SK-N-SH treated with all-trans-retinoic acid at 6 μM for 48 hours (cell line): Measurements from ENCODE around the gene DHCR7.

Experiments used
- ARNTL ChIP-seq: fragments of 450-650 bp; formaldehyde crosslinking; IDR thresholded peaks from 2 replicates; pipeline ENCODE4 v1.5.0; 2020; ENCODE audit warnings: low read depth, mild to moderate bottlenecking, moderate library complexity, borderline replicate concordance
- PATZ1 ChIP-seq: fragments of 250-450 bp; sonication (Bioruptor Pico); IDR thresholded peaks from 2 replicates; pipeline ENCODE4 v1.8.0; 2020; ENCODE audit warnings: mild to moderate bottlenecking, moderate library complexity, borderline replicate concordance
- TSHZ2 ChIP-seq: fragments of 250-450 bp; sonication (Bioruptor Pico); IDR thresholded peaks from 2 replicates; pipeline ENCODE4 v1.5.0; 2020; ENCODE audit warnings: mild to moderate bottlenecking, moderate library complexity
- ZC3H10 ChIP-seq: fragments of 250-450 bp; sonication (Bioruptor Pico); IDR thresholded peaks from 2 replicates; pipeline ENCODE4 v1.5.1; 2021; ENCODE audit warnings: mild to moderate bottlenecking, moderate library complexity
- ZFP3 ChIP-seq: fragments of 250-450 bp; sonication (Bioruptor Pico); IDR thresholded peaks from 2 replicates; pipeline ENCODE4 v1.5.0; 2020; ENCODE audit warnings: mild to moderate bottlenecking, moderate library complexity
- ZFP30 ChIP-seq: fragments of 450-650 bp; formaldehyde crosslinking; IDR thresholded peaks from 2 replicates; pipeline ENCODE4 v1.5.0; 2022; ENCODE audit warnings: mild to moderate bottlenecking, moderate library complexity
- ZNF565 ChIP-seq: fragments of 450-650 bp; formaldehyde crosslinking; conservative IDR thresholded peaks from 2 replicates; pipeline ENCODE4 v1.5.0; 2020; ENCODE audit warnings: low read depth, mild to moderate bottlenecking, moderate library complexity

- TF ChIP-seq ARNTL (CRISPR knock-in tag) (no peak), ZFP3 (CRISPR knock-in tag) (no peak), ZC3H10 (no peak), PATZ1 (CRISPR knock-in tag) (no peak), TSHZ2 (CRISPR knock-in tag) (no peak), ZFP30 (no peak), ZNF565 (CRISPR knock-in tag) (no peak)
Measured at GRCh38 chr11:71408826-71409225, 39.4 kb downstream of the DHCR7 start.
